NCI-H1417 treated with DMSO at 0.1 percent for 48 hours (cell line): Measurements from ENCODE around the gene PSTPIP1.

Experiments used
- DNase-seq: peaks from one replicate; lab custom pipeline; 2025; lab: John Stamatoyannopoulos, UW

PSTPIP1 gene

DNA sequence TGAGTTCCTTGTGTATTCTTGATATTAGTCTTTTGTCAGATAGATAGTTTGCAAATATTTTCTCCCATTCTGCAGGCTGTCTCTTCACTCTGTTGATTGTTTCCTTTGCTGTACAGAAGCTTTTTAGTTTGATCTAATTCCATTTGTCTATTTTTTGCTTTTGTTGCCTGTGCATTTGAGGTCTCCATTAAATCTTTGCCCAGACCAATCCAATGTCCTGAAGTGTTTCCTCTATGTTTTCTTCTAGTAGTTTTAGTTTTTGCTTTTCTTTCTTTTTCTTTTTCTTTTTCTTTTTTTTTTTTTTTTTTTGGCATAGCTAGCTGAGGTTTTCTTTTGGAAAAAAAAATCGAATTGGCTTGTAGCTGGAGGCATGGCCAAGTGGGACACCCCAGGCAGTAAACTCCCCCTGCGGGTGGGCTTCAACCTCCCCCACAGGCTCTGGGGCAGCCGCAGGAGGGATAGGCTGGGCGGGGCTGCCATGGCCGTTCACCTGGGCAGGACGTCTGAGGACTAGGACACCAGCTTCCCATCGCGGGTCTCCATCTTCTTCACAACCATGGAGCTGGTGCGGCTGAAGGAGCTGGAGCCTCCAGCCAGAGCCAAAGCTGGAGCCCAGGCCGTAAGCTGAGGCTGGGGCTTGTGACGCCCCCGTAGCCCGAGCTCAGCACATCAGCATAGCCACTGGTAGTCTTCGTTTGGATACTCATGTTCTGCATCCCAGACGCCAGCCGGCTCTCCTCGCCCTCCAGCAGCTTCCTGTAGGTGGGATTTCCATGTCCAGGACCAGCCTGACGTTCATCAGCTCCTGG lies 16.2 kb upstream of the PSTPIP1 start:
- no peak for DNase-seq

- no peak for DNase-seq
Measured at GRCh38 chr15:76979331-76979925, 15.5 kb upstream of the PSTPIP1 start.

DNA sequence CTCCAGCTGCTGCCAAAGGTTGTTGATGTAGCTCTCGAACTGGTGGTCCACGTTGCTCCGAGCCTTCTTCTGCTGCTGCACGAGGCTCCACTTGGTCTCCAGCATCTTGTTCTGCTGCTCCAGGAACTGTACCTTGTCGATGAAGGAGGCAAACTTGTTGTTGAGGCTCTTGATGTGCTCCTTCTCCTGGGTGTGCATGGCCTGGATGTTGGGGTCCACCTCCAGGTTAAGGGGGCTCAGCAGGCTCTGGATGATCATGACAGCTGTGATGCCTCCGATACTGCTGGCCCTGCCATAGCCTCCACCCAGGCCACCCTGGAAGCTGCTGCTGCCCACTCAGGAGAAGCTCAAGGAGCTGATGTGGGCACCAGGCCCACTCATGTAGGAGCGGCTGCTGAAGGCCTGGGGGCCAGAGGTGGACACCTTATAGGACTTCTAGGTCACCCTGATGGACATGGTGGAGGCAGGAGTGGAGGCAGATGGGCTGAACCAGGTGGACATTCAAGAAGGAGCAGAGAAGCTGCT lies 14.9 kb upstream of the PSTPIP1 start:
- DNase-seq, result no peak

DNA sequence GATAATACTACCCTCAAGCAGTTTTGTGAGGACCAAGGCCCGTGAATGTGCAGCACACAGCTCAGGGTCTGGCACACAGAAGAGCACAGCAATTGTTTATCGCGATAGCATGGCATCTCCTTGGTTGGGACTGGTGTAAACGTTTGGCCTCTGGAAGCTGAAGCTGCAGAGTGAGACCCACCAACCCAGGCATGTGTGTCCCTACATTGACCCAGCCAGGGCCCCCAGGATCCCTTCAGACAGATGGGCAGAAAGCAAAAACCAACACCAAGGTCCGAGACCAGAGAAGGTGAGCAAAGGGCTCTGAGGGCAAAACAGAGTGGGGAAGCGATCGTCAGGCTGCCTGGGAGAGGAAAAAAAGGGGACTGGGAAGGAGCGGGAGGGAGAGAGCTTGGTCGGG lies 12.6 kb upstream of the PSTPIP1 start:
- DNase-seq, result no peak

DNA sequence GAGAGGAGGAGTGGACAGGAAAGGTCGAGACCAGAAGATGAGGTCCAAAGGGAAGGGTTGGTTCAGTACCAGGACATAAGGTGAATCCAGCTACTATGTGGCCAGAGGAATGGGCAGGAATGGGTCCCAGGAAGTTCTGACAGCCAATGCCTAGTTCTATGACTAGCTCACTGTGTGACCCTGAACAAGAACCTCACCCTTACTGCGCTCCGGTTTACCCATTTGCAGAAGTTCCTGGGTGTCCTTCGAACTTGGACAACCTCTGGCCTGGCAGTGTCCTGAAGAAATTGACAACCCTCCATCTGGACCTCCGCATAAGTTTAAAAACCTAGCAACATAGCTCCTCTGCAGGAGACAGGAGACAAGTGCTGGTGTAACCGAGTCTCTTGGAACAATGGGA lies 12.2 kb upstream of the PSTPIP1 start:
- DNase-seq, result no peak

DNA sequence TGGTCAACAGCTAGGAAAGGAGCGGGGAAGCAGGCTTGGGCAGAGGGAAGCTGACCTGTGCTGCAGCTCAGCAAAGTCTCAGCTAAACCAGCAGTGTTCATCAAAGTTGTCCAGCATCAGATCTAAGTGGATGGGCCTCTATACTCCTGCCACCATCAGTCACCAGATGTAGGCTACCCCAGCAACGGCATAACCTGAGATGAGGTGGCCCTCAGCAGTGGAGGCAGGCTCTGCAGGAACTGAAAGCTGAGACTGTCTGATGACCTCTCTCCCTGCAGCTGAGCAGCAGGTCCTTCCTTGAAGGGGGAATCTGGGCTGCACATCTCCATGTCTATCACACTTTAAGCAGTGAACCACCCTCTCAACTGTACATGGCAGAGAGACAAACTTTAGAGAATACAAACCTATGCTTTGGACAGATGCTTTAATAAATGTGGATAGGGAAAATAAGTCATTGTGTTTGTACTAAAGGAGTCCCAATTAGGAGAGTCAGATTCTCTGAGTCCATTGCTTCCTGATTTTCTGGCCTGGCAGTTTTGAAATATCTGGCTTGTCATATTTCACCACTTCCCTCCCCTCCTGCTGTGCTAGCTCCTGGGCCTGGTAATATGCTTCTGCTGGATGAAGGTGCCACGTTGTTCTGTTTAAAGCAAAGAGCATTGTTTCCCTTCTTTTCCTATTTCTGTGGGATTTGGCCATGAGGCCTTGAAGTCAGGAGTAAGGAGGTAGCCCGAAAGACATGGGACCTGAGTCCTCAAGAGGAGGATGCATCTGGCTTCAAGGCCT lies 11.1 kb upstream of the PSTPIP1 start:
- DNase-seq, result no peak

GRCh38 chr15:76986743-76987142 lies 8.2 kb upstream of the PSTPIP1 start:
- DNase-seq, result no peak

DNA sequence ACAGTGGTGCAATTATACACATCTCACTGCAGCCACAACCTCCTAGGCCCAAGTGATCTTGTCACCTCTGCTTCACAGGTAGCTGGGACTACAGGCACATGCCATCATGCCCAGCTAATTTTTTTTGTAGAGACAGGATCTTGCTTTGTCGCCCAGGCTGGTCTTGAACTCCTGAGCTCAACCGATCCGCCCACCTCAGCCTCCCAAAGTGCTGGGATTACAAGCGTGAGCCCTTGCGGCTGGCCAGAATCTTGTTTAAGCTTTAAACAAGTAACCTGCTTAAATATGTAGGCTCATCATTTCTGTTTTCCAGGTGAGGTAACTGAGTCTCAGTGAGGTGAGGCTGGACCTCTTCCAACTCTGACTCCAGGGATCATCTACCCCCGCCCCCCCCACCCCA lies 7.7 kb upstream of the PSTPIP1 start:
- no peak for DNase-seq

DNA sequence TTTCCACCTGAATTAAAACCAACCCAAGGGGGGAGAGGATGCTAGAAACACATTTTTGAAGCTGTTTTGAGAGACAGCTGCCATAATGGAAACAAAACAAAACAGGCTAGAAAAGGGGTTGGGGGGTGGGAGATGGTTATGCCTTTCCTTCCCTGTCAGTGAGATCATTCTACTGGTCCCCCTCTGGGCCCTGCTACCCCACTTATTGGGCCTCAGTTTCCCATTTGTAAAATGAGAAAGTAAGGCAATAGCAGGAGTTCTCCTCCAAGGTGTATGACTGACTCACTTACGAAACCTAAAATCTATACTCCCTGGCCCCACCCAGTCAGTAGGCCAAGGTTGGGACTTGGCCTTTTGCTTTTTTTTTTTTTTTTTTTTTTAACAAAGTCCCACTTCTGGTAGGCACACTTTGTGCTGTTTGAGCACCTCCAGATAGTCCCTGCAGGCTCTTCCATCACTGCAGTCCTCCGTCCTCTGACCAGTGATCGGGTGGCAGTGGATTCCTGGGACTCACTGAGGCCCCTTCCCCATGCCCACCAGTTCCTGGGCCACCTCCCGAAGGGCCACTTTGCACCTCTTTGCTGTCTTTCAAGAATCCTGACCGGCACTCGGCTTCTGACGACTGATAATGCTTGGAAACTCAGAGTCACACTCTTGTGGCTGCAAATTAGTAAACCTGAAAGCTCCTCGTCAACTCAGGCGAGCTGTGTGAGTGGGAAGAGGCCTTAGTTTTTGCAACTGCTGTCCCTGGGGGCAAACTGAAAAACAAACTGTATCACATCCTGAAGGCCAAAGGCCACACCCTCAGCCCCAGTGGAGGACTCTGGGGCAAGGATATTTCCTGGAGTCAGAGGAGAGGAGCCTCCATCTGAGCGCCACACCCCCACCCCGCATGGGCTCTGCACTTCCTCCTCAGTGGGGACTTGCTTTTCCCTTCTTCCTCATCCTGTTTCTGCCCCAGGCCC lies 6.7 kb upstream of the PSTPIP1 start:
- DNase-seq, result no peak

DNA sequence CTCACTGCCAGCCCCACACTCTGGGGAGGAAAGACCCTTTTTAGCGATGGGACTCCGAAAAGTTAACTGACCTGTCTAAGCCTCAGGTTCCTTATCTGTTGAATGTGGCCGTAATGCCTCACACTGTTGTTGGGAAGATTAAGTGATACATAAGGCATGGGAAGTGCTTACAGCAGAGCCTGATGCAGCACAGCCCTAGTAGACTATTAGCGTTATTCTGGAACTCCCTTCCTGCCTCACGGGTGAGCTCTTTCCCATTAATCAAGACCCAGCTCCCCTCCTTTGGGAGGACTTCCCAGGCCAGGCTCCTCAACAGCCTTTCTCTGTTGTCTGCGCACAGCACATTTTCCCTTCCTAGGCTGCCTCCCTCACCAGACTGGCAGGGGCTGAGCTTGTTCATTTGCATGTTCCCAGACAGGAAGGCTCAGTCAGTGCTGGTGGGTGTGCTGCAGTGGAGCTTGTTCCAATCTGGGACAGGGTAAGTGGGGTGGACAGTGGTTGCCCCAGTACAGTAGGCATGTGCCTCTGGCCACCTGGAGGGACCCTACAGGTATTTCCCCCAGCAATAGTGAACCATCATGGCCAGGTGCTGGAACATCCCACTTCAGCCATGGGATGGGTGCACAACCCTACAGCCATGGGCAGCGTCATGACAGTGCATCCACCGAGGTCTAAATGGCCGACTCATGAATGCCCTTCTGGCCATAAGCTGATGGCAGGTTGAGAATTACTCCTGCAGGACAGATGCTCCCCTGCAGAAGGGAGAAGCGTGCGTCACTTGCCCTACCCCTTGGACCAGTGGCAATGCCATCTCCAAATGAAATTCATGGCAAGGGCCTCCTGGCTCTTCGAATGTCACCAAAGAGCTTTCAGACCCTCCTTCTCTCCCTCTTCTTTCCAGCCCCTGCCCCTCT lies 5.8 kb upstream of the PSTPIP1 start:
- no peak for DNase-seq

GRCh38 chr15:76991048-76991447 lies 3.9 kb upstream of the PSTPIP1 start:
- no peak for DNase-seq

DNA sequence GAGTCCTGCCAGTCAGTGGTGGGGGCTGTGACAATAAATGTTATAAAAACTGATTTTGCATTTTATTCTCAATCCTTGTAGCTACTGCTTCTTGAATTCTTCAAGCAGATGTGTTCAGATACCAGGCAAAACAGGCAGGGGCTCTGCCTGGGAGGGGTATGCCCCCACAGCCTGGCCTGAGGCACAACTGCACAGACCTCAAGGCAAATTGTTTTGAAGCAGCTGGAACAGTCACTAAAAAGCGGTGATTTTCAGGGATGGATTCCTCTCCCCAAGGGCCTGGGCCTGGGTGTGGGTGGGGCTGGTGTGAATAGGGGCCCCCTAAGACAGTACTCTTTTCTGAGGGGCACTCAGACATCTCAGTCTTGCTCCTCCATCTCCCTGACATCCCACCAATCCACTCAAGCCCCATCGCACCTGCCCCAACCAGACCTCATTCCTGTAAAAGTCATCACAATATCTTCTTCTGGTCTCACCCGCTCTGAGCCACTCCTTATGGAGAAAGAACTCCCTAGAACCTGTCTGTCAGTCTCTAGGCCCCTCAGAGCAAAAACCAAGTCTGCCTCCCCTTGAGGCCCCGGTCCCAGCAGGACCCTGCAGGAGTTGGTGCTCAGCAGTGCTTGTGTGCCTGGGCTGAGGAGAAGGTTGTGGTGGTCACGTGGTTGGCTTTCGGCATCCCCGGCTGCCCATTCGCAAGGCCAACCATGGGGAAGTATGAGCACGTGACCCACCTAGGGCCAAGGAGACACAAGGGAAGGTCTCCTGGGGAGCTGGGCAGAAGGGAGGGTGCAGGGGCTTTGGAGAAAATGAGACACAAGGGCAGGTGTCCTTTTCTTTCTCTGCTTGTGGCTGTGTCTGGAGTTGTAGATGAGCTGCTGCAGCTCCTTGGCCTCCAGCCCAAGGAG lies 2.9 kb upstream of the PSTPIP1 start:
- DNase-seq, result no peak

DNA sequence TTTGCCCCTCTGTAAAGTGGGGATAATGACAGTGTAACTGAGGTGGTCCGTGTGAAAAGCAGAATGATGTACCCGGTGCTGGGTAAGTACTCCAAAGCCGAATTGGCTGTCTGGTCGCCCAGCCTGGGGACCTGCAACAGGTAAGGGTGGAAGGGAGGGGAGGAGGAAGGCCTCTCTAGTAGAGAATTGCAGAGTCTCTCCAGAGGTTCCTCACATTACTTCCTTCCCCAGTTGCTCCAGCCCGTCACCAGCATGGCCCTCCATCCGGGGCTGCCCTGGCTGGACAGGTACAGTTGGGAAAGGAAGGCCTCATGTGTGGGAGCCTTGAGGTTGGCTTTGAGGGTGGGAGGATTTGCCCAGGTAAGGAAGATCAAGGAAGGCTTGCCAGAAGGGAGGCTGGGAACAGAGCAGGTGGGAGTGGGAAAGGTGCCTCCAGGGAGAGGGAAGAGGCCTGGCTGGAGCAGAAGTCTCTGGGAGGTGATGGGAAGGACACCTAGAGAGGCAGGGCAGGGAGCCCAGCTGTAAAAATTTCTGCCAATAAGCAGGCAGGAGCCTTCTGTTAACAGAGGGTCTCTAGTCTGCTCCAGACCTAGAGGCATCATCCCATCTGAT lies 1.7 kb upstream of the PSTPIP1 start:
- DNase-seq, result no peak

DNA sequence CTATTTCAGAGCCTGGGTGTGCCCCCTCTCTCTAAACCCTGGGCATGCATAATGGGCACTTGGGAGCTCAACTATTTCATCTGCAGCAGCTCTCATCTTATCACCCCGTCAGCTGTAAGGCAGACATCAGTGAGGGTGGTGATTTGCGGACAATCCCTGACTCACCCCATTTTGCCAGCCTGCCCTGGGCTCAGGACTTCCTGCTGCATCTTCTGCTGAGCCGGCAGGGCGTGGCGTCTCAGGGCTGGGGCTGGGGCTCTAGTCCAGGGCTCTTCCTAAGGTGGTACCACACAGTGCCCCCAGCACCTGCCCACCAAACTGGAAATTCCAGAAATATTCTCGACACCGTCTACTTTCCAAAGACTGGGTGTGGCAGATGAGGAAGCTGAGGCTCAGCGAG lies 925 bp upstream of the PSTPIP1 start:
- DNase-seq, result no peak

DNA sequence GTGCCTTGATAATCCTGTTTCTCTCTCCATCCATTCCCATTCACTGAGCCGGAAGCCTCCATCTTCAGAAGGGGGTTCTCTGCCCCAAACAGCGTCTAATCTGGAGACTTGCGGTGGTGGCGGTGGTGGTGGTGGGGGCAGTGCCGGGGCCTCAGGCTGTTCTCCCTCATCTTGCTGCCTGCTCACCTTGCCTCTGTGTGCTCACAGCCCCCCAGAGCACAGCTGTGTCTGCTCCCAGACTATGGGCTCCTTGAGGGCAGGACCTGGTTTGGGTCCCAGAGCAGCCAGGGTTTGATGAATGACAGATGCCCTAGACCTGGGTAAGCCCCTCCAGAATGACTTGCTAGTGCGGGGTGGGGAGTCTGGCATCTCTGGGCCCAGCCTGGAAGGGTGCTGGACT lies 430 bp upstream of the PSTPIP1 start:
- DNase-seq, result no peak

- no peak for DNase-seq
Measured at GRCh38 chr15:76996076-76996525, 1.2 kb downstream of the PSTPIP1 start.

- DNase-seq, result no peak
Measured at GRCh38 chr15:76996526-76997401, 1.8 kb downstream of the PSTPIP1 start.
